Ammon's horn (tissue), 1 donor: ENCODE data around the gene IGSF23.
"Not testable (repeated sequence)": the region's sequence is repeated elsewhere in the genome, so short reads cannot be mapped to it uniquely, and the experiment has no call there.

Experiments used
- DNase-seq: peaks from one replicate; pipeline ENCODE4 v3.0.0-alpha.2; 2016; ENCODE audit warnings: low spot score

IGSF23 gene

DNA sequence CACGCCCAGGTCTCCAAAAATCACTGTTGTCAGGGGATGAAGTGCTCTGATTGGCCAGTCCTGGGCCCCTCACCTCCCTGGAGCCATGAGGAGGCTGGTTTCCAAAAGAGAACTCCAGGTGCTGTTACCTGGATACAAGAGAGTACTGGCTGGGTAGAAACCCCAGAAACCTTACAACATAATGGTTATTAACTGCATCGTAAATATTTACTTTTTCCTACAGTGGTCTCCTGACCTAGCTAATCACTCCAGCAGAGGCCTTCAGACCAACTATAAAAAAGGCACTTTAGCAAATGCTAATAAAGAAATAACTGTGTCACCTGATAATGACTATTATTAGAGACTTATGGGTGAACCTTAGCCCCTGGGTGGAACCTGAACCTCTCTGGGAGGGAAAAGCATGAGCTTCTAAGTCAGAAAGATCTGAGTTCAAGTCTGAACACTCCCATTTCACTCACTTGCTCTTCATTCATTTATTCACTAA is 1.5 kb upstream of the IGSF23 start:
- DNase-seq = no peak

DNA sequence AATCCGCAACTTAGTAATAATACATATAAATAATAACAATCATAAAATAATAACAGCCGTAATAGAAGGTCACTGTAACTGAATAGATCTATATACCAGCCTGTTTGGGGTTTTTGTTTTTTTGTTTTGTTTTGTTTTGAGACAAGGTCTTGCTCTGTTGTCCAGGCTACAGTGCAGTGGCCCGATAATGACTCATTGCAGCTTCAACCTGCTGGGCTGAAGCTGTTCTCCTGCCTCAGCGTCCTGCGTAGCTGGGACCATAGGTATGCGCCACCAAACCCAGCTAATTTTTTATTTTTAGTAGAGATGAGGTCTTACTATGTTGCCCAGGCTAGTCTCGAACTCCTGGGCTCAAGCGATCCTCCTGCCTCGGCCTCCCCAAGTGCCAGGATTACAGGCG is 950 bp downstream of the IGSF23 start:
- no peak for DNase-seq

DNA sequence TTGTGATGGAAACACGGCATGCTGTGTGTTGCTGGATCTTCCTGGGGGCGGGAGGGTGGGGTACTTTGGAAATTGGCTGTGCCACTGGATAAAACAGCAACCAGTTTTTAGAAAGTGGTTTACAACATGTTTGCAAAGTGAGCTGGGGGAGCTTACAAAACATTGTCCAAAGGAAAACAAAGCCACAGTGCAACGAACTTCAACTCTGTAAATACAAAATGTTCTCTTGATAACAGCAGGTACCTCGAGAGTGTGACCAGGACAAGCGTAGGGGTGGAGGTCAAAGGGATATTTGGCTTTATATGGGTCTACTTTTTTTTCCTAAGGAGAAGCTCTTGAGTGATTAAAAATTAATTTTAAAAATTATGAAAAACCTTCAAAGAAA is 2.5 kb downstream of the IGSF23 start:
- no peak for DNase-seq

DNA sequence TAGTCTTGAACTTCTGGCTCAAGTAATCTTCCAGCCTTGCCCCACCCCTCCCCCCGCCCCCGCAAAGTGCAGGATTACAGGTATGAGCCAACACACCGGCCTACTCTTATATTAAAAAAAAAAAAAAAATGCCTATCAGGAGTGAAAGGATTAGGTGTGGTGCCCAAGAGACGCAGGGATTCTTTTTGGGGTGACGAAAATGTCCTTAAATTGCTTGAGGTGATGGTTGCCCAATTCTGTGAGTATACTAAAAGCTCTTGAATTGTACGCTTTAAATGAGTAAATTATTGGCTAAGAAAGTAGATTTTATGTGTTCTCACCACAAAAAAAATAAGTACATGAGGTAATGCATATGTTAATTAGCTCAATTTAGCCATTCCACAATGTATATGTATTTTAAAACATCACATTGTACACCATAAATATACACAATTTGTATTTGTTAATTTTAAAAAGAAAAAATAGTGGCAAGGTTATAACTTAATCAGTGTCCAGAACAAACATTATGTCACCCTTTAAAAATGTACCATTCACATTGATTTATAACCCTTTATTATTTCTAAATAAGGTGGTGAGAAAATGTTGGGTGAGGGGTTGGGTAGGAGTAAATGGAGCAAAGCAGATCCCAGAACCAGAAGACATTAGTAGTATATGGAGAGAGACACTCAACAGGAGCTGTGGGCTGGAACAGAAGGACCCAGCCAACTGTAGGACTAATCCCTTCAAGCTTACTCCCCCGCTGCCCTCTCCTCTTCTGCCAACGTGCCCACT is 3.9 kb downstream of the IGSF23 start:
- no peak for DNase-seq

DNA sequence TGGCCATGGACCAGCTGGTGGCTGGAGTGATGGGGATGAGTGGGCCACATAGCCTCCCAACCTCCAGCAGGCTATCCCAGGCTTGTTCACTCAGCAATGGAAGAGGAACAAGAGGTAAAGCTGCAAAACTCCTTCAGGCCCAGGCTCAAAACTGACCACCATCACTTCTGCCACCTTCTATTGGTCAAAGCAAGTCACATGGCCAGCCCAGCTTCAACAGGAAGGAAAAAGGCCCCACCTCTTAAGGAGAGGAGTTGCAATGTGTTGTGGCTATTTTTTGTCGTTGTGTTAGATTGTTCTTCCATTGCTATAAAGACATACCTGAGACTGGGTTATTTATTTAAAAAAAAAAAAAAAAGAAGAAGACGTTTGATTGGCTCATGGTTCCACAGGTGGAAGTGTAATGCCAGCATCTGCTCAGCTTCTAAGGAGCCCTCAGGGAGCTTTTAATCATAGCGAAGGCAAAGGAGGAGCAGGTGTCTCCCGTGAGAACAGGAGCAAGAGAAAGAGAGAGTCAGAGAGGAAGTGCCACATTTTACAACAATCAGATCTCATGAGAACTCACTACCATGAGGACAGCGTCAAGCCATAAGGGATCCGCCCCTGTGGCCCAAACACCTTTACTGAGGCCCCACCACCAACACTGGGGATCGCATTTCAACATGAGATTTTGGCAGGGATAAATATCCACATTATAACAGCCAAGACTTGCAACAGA is 5.4 kb downstream of the IGSF23 start:
- no peak for DNase-seq

DNA sequence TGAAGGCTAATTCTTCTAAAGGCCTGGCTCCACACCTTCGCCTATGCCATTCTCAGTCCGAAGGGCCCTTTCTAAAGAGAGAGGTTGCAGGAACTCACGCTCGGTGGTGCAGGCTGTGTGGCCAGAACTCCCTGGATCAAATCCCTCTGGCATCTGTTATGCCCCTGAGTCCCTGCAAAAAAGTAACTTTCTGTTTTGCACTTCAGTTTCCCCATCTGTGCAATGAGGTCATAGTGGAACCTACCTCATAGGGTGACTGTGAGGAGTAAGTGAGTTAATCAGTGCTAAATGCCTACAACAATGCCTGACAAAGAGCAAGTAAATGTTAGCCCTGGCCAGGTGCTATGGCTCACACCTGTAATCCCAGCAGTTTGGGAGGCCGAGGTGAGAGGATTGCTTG is 7.3 kb downstream of the IGSF23 start:
- no peak for DNase-seq

DNA sequence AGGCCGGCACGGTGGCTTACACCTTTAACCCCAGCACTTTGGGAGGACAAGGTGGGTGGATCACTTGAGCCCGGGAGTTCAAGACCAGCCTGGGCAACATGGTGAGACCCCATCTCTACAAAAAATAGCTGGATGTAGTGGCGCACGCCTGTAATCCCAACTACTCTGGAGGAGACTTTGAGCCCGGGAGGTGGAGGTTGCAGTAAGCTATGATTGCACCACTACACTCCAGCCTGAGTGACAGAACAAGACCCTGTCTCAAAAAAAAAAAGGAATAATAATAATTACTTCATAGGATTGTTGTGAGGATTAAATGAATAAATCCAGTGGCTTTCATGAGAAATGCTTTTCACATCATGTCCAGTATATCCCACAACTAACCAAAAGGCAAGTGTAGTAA is 8.0 kb downstream of the IGSF23 start:
- DNase-seq = no peak

DNA sequence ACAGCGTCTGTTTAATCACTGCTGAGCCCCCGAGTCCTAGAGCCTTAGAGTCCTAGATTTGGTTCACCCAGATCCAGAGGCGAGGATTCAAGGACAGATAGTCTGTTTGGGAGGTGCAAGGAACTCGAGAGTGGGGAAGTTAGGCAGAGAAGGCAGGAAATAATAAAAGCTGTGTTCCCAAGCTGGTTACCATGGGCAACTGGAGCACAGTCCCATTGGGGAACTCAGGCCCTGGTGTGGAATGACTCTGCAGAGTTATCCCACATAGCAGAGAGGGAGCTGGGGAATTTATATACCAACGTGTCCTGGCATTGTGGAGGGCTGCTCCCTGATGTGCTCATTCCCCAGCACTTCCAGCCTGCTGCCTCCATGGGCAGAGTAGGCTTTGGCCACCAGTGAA is 9.7 kb downstream of the IGSF23 start:
- DNase-seq = no peak

DNA sequence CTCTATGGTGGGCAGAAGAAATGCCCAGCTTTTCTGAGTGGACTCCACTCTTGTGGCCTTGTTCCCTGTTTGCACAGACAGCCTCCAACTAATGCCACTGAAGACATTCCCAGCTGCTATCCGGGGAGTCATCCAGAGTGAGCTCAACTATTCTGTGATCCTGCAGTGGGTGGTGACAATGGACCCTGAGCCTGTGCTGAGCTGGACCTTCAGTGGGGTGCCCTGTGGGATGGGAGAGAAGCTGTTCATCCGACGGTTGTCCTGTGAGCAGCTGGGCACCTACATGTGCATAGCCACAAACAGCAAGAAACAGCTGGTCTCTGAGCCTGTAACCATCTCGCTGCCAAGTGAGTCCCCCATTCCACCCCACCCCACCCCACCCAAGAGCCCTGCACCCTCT is 10.3 kb downstream of the IGSF23 start:
- no peak for DNase-seq

DNA sequence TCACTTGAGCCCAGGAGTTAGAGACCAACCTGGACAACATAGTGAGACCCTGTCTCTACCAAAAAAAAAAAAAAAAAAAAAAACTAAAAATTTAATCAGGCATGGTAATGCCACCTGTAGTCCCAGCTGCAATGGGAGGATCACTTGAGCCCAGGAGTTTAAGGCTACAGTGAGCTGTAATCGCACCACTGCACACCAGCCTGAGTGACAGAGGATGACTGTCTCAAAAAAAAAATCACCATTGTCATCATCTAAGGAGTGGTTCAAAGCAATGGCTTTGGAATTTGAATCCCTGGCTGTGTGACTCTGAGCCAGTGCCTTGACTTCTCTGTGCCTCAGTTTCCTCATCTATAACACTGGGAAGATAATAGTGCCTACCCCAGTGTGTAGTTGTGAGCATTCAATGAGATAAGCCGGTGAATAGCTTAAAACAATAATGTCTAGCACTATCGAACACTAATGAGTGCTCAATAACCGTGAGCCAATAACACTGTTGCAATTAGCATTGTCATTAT is 11.5 kb downstream of the IGSF23 start:
- DNase-seq = no peak

DNA sequence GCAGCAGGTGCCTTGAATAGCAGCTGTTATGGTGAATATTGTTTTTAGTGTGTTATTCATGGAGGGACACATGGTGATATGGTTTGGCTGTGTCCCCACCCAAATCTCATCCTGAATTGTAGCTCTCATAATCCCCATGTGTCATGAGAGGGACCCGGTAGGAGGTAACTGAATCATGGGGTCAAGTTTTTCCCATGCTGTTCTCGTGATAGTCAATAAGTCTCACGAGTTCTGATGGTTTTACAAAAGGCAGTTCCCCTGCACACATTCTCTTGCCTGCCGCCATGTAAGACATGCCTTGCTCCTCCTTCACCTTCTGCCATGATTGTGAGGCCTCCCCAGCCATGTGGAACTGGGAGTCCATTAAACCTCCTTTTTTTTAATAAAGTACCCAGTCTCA is 12.3 kb downstream of the IGSF23 start:
- not testable (repeated sequence) for DNase-seq

DNA sequence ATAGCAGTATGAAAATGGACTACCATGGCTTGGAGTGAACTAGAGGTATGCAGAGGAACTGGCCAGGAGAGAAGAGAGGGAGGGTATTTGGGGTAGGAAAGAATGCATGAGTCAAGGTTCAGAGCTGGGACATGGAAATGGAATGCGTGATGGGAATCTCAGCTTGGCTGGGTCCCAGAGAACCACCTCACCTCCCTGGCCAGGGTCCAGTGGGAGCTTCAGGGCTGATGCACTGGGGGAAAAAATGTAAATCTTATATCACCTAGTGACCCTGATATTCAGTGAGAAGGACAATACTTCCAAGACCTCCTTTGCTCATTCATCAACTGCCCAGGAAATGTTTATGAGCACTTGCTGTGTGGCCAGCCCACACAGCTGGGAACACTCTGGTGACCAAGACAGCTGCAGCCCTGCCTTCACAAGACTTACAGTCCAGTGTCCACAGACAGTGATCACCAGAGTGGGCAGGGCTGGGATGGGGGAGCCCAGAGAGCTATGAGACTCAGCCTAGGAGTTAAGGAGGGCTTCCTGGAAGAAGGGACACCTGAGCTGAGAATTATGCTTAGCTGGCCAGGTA is 12.8 kb downstream of the IGSF23 start:
- no peak for DNase-seq

DNA sequence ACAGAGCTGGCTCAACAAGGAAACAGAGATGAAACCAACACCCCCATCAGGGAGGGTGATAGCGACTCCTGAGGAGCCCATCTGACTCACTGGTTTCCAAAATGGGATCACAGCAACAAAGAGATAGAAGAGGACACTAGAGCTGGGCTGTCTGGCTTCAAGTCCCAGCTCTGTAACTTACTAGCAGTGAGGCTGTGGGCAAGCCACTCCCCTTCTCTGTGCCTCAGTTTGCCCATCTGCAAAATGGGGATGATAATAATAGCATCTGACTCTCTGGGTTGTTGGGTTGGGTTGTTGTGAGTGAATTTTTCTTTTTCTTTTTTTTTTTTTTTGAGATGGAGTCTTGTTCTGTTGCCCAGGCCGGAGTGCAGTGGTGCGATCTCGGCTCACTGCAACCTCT is 14.3 kb downstream of the IGSF23 start:
- DNase-seq = no peak

DNA sequence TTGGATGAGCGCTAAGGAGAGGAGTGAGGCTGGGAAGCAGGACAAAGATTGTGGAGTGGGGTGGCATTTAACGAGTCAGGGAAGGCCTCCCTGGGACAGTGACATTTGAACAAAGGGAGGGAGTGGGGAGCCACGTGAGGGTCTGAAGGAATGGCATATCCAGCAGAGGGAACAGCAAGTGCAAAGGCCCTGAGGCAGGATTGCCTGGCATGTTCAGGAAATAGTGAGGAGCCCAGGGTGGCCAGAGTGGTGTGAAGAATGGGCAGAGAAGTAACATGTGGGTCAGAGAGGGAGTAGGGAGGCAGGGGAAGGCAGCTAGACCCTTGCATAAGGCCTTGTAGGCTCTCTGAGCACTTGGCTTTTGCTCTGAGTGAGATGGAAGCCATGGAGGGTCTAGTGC is 15.4 kb downstream of the IGSF23 start:
- DNase-seq = no peak

DNA sequence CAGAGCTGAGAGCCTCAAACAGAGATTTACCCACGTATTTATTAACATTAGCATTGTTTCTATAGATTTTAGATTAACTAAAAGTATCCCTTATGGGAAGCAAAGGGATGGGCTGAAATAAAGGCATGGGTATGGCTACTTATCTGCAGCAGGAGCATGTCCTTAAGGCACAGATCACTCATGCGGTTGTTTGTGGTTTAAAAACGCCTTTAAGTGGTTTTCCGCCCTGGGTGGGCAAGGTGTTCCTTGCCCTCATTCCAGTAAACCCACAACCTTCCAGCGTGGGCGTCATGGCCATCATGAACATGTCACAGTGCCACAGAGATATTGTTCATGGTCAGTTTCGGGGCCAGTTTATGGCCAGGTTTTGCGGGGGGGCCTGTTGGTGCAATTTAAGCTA is 18.2 kb downstream of the IGSF23 start:
- not testable (repeated sequence) for DNase-seq

DNA sequence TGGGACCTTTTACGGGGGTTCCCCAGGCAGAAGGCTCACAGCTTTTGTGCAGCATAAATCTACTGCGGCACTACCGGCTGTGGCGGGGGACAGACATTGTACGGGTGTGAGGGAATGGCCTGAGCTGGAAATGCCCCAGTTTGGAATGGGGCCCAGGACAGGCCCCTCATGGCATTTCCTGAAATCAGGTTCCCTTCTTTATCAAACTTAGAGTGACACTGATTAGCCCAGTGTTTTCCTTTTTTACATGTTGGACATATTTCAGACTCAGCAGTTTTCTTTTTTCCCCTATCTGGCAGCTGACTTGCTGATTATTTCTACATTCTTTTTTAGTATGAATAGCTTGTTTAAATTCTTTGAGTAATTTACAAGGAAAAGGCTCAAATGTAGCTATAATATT is 20.7 kb downstream of the IGSF23 start:
- DNase-seq = not testable (repeated sequence)

DNA sequence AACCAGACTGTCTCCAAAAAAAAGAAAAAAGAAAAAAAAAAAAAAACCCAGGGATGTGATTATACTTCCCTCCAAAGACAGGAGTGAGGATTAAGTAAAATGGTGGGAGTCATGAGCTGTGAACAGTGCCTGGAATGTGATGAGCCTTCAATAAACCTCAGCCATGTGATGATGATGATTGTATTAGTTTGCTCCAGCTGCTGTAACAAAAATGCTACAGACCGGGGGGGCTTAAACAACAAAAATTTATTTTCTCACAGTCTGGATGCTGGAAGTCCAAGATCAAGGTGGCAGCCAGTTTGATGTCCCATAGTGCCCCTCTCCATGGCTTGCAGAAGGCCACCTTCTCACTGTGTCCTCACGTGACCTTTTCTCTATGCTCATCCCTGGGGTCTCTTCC is 21.4 kb downstream of the IGSF23 start:
- no peak for DNase-seq

DNA sequence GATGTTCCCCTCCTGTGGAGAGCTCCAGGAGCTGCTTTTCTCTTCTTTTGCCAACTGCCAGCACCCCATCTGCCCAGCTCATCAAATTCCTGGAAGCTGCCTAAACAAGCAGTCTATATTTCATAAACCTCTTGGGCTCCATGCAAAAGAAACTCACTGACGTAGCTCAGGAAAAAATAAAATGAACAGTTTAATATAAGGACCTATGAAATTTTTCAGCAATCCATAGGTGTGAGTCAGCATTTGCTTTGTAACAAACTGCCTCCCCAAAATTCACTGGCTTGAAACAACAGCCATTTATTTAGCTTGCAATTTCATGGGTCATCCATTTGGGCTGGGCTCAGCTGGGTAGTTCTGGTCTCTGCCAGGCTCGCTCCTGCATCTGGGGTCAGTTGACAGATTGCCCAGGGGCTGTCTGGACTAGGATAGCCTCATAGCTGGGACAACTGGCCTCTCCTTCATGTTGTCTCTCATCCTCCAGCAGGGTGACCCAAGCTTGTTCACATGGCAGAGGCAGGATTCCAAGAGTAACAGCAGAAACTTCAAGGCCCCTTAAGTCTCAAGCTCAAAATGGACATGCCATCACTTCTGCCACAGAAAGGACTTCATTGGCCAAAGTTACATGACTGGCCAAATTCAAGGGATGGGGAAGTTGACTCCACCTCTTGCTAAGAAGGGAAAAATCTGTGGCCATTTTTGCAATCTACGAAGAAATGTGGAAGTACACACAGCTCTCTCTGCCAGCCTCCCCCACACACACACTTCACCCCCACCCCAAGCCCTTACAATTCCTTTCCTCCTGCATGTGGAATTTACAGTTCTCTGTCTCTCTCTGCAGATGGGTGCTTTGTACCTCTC is 22.4 kb downstream of the IGSF23 start:
- DNase-seq = peak; percentile 20

DNA sequence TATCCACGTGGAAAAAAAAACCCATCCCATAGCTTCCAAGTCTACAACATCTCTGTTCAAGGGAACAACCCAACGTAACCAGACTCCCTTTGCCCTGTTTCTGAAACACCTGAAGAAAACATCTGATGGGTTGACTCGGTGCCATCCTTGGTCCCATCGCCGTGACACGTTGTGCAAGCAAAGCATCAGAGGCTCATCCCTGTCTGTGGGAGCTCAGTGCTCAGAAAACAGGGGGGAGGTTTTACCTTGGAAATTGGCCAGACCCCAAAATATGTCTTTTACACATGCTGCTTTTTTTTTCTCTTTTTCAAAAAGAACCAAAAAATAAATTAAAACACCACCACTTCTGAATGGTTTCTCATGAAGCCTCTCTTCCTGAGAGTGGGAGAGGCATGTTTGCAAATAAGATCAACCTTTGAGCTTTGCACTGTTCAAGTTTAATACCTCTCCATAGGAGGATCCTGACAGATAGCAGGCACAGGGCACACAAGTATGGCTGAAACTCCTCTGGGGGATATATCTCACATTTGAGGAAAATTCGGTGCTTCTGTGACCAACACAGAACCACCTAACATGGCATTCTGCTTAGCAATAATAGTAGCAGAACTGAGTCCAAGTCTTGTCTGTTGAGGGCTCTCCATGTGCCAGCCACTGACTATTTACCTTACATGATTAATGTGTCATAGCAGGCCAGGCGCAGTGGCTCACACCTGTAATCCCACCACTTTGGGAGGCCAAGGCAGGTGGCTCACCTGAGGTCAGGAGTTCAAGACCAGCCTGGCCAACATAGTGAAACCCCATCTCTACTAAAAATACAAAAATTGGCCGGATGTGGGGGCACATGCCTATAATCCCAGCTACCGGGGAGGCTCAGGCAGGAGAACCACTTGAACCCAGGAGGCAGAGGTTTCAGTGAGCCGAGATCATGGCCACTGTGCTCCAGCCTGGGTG is 23.4 kb downstream of the IGSF23 start:
- no peak for DNase-seq

DNA sequence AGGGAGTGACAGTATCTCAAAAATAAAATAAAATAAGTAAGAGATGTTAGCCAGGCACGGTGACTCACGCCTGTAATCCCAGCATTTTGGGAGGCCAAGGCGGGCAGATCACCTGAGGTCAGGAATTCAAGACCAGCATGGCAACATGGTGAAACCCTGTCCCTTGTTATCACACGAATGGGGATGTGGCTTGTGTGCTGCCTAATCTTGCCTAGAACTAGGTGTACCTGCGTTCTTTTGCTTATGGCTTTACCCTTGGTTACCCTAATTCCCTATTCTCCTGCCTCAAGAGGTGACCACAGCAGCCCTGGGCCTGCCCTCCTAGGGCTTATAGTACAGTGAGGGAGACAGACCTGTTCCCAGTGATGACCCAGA is 24.0 kb downstream of the IGSF23 start:
- DNase-seq = no peak

DNA sequence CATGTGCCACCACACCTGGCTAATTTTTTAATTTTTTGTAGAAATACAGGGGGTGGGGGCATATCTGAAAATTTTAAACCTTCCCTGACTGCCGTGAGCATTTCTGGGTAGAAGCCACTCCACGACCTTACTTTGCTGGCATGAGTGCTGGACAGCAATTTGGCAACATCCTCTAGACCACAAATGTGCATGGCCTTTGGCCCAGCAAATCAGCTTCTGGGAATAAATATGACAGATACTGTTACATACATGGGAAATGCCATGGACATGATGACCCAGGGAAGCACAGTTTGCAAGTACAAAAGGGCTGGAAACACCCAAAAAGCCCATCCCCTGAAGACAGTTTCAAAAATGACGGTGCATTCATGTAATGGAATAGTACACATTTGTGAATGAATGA is 27.2 kb downstream of the IGSF23 start:
- no peak for DNase-seq
